ENCODE data around the gene ZHX3. TPM values are rescaled to one million over a fixed set of nuclear protein-coding genes. Genes with fewer than 3 reads are reported as not detected.

Gene ZHX3
- total RNA-seq, 1 donor from 2014 or later = 26.8 TPM

DNA sequence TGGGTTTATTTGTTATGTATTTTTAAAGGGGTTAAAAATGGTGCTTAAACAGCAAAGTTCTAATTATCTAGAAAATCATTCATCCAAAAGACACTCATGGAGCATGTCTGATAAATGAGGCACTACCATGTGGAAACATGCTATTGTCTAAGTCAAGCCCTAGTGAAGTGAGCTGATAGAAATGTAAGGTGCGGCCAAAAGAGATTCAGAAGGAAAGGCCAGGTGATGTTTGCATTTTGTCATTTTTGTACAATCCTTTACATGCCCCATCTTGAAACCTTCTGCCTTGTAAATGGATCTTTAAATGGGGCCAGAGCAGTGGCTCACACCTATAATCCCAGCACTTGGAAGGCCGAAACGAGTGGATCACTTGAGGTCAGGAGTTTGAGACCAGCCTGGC is 102.9 kb downstream of the ZHX3 start:
- Histone ChIP-seq H3K27ac (no peak overlapping the region), H3K4me1 (peaks cover 10% of the 10 kb centered on the region), H3K27me3 (no peaks in the 10 kb centered on the region), H3K9me3 (no peaks in the 10 kb centered on the region), H3K36me3 (no peaks in the 10 kb centered on the region), H3K4me3 (no peak overlapping the region)
- no peak for DNase-seq (ENCODE audit: extremely low spot score in 2 of 2)
- intact Hi-C loops (cut with DNase I) = no loop called here
- TF ChIP-seq, protein P1, sequence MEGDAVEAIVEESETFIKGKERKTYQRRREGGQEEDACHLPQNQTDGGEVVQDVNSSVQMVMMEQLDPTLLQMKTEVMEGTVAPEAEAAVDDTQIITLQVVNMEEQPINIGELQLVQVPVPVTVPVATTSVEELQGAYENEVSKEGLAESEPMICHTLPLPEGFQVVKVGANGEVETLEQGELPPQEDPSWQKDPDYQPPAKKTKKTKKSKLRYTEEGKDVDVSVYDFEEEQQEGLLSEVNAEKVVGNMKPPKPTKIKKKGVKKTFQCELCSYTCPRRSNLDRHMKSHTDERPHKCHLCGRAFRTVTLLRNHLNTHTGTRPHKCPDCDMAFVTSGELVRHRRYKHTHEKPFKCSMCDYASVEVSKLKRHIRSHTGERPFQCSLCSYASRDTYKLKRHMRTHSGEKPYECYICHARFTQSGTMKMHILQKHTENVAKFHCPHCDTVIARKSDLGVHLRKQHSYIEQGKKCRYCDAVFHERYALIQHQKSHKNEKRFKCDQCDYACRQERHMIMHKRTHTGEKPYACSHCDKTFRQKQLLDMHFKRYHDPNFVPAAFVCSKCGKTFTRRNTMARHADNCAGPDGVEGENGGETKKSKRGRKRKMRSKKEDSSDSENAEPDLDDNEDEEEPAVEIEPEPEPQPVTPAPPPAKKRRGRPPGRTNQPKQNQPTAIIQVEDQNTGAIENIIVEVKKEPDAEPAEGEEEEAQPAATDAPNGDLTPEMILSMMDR (IDR thresholded peaks at IDR 0.05) = no peak
- no peak for TF ChIP-seq POLR2A (IDR thresholded peaks at IDR 0.05)
- no peak for TF ChIP-seq POLR2AphosphoS5 (IDR thresholded peaks at IDR 0.05; ENCODE audit: insufficient read depth in 1 of 2, low read depth in 1 of 2)

DNA sequence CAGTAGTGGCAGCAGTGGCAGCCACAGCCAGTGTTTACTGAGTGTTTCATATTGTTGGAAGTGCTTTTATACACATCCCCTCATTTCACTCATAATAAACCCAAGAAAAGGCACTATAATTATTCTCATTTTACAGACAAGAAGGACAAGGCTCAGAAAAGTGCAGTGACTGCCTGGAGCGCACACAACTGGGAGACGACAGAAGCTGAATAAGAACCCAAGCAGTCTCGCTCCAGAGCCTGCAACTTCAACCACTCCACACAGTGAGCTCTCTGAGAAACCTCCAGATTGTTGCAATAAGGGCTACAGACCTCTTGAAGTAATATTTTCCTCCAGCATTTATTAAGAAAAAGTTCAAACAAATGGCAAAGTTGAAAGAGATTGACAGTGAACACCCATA is 103.3 kb downstream of the ZHX3 start:
- H3K27ac ChIP-seq = no peak overlapping the region
- H3K4me3 ChIP-seq = no peak overlapping the region
- no peak for DNase-seq (ENCODE audit: extremely low spot score in 2 of 2)
- peaks cover 10% of the 10 kb centered on the region for H3K4me1 ChIP-seq
- H3K27me3 ChIP-seq = no peaks in the 10 kb centered on the region
- no peaks in the 10 kb centered on the region for H3K9me3 ChIP-seq
- H3K36me3 ChIP-seq = no peaks in the 10 kb centered on the region
- TF ChIP-seq, protein P1 (IDR thresholded peaks at IDR 0.05) = no peak
- no peak for TF ChIP-seq POLR2AphosphoS5 (IDR thresholded peaks at IDR 0.05; ENCODE audit: insufficient read depth in 1 of 2, low read depth in 1 of 2)
- no peak for TF ChIP-seq POLR2A (IDR thresholded peaks at IDR 0.05)
- intact Hi-C loops (cut with DNase I) = no loop called here

DNA sequence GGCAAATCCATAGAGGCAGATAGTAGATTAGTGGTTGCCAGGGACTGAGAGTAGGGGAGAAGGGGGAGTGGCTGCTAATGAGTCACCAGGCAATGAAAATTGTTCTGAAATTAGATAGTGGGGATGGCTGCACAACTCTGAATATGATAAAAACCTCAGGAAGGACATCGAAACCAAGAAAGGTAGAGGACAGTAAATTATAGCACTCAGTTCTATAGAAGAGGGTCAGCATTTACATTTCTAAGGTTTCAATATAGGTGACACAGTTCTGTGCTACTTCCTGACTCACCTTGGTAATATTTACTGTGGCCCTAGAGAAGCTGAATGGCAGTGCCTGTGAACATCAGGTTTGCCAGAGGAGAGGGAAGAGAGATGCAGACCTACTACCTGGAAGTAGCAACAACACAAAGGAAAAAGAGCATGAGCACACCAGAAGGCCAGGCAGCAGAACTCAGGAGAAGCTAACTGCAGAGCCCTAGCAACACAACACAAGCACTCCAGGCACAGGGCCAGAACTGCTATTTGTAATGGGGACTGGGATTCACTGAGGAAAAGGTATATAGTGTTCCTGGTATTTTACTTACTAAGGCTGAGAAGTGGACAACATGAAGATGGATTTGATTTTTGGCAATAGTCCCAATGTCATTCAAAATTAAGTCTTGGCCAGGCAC is 104.2 kb downstream of the ZHX3 start:
- intact Hi-C loops (cut with DNase I) = no loop called here
- no peak for TF ChIP-seq POLR2AphosphoS5 (IDR thresholded peaks at IDR 0.05; ENCODE audit: insufficient read depth in 1 of 2, low read depth in 1 of 2)
- TF ChIP-seq, protein P1 (IDR thresholded peaks at IDR 0.05) = no peak
- DNase-seq (ENCODE audit: extremely low spot score in 2 of 2) = no peak

DNA sequence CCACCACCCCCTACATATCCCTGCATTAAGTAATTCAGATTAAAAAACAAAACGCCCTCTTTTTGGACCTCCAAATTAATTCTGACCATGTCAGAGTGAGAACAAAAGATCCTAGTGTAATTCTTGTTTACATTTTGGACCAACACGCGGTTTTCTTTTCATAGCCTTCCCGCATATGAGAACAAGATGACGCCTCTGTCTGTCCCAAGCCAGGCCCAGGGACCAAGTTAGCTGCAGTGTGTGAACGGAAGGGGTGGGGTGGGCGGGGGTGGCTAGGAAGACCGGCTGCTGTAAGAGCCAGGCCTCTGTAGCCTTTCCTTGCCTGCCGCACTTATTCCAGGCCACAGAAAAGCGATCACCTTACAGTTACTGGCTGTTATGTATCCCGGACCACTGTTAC is 112.2 kb downstream of the ZHX3 start:
- no peaks in the 10 kb centered on the region for H3K9me3 ChIP-seq

More for the DNA sequence above, 104.2 kb downstream of the ZHX3 start:
- Histone ChIP-seq H3K4me3 (no peak overlapping the region), H3K4me1 (peaks cover 10% of the 10 kb centered on the region), H3K36me3 (no peaks in the 10 kb centered on the region), H3K27me3 (no peaks in the 10 kb centered on the region), H3K27ac (no peak overlapping the region), H3K9me3 (no peaks in the 10 kb centered on the region)

More for the DNA sequence above, 112.2 kb downstream of the ZHX3 start:
- Histone ChIP-seq H3K4me3 (no peak overlapping the region), H3K4me1 (no peaks in the 10 kb centered on the region), H3K36me3 (peaks cover 0 to 22% of the 10 kb centered on the region in 2 donors), H3K27ac (no peak overlapping the region), H3K27me3 (no peaks in the 10 kb centered on the region)
- TF ChIP-seq POLR2A (IDR thresholded peaks at IDR 0.05) (no peak), POLR2AphosphoS5 (IDR thresholded peaks at IDR 0.05; ENCODE audit: insufficient read depth in 1 of 2, low read depth in 1 of 2) (no peak)
- TF ChIP-seq, protein P1 (IDR thresholded peaks at IDR 0.05) = no peak
- intact Hi-C loops (cut with DNase I) = no loop called here
- DNase-seq (ENCODE audit: extremely low spot score in 2 of 2) = no peak
